NCI-H524 treated with DMSO at 0.1 percent for 48 hours (cell line): ENCODE results near the gene WAC.
"Not testable (repeated sequence)": the region's sequence is repeated elsewhere in the genome, so short reads cannot be mapped to it uniquely, and the experiment has no call there.

Experiments
- DNase-seq: peaks from one replicate; lab custom pipeline; 2025; lab: John Stamatoyannopoulos, UW

WAC gene

GRCh38 chr10:28532337-28533185, at the start of gene WAC:
WAC (plus strand) TSS chr10:28533118; CDS start chr10:28533580, 462 bp downstream.
- peak; percentile 21 for DNase-seq

GRCh38 chr10:28489206-28489605, 43.7 kb upstream of the WAC start:
- DNase-seq = no peak

- not testable (repeated sequence) for DNase-seq
Measured at GRCh38 chr10:28490256-28490865, 42.6 kb upstream of the WAC start.

GRCh38 chr10:28492116-28492920, 40.6 kb upstream of the WAC start:
- no peak for DNase-seq

- no peak for DNase-seq
Measured at GRCh38 chr10:28494420-28494819, 38.5 kb upstream of the WAC start.

GRCh38 chr10:28495084-28495483, 37.8 kb upstream of the WAC start:
- DNase-seq = no peak

- no peak for DNase-seq
Measured at GRCh38 chr10:28496017-28496416, 36.9 kb upstream of the WAC start.

GRCh38 chr10:28496481-28496961, 36.4 kb upstream of the WAC start:
- no peak for DNase-seq

- no peak for DNase-seq
Measured at GRCh38 chr10:28497313-28498126, 35.4 kb upstream of the WAC start.

- not testable (repeated sequence) for DNase-seq
Measured at GRCh38 chr10:28500203-28500602, 32.7 kb upstream of the WAC start.

GRCh38 chr10:28503114-28503513, 29.8 kb upstream of the WAC start:
- DNase-seq = peak; percentile 8

GRCh38 chr10:28505359-28505959, 27.5 kb upstream of the WAC start:
- DNase-seq = no peak

- no peak for DNase-seq
Measured at GRCh38 chr10:28508304-28508925, 24.5 kb upstream of the WAC start.

- no peak for DNase-seq
Measured at GRCh38 chr10:28509286-28509685, 23.6 kb upstream of the WAC start.

- no peak for DNase-seq
Measured at GRCh38 chr10:28514648-28515047, 18.3 kb upstream of the WAC start.

GRCh38 chr10:28520346-28520745, 12.6 kb upstream of the WAC start:
- no peak for DNase-seq

- not testable (repeated sequence) for DNase-seq
Measured at GRCh38 chr10:28520828-28521227, 12.1 kb upstream of the WAC start.

- not testable (repeated sequence) for DNase-seq
Measured at GRCh38 chr10:28521961-28522360, 11.0 kb upstream of the WAC start.

GRCh38 chr10:28523725-28524252, 9.1 kb upstream of the WAC start:
- no peak for DNase-seq

GRCh38 chr10:28530751-28531150, 2.2 kb upstream of the WAC start:
- DNase-seq = no peak
